Smooth muscle cell (in vitro differentiated cells): ENCODE data around the gene RAPH1. TPM values are rescaled to one million over a fixed set of nuclear protein-coding genes. Genes with fewer than 3 reads are reported as not detected.

ENCODE experiments used
- DNase-seq: peaks from one replicate; lab custom pipeline; 2025; ENCODE audit not compliant: unreplicated experiment; lab: John Stamatoyannopoulos, UW
- H2AFZ ChIP-seq: fragments of 200-600 bp; sonication (generic); 2 replicates; pipeline ENCODE4 v1.6.0; 2016; ENCODE audit warnings: antibody characterized with exemption, low read depth, mild to moderate bottlenecking
- H3F3A ChIP-seq: fragments of 200-600 bp; sonication (generic); 2 replicates; pipeline ENCODE4 v1.6.0; 2017; ENCODE audit warnings: antibody characterized with exemption, low read depth
- H3K27ac ChIP-seq: fragments of 200-600 bp; sonication (generic); 2 replicates; pipeline ENCODE4 v1.5.1; 2016; ENCODE audit warnings: low read depth, mild to moderate bottlenecking
- H3K27me3 ChIP-seq: fragments of 200-600 bp; sonication (generic); 2 replicates; pipeline ENCODE4 v1.6.1; 2016; ENCODE audit warnings: low read depth, mild to moderate bottlenecking
- H3K36me3 ChIP-seq: fragments of 200-600 bp; sonication (generic); 2 replicates; pipeline ENCODE4 v1.5.1; 2016; ENCODE audit warnings: low read depth
- H3K4me1 ChIP-seq: fragments of 200-600 bp; sonication (generic); 2 replicates; pipeline ENCODE4 v1.5.1; 2016; ENCODE audit warnings: low read depth
- H3K4me2 ChIP-seq: fragments of 200-600 bp; sonication (generic); 2 replicates; pipeline ENCODE4 v1.6.0; 2016; ENCODE audit warnings: mild to moderate bottlenecking
- H3K4me3 ChIP-seq: fragments of 200-600 bp; sonication (generic); 2 replicates; pipeline ENCODE4 v1.5.1; 2016; ENCODE audit warnings: mild to moderate bottlenecking
- H3K79me2 ChIP-seq: fragments of 200-600 bp; sonication (generic); 2 replicates; pipeline ENCODE4 v1.6.0; 2016; ENCODE audit warnings: low read depth, mild to moderate bottlenecking
- H3K9ac ChIP-seq: fragments of 200-600 bp; sonication (generic); 2 replicates; pipeline ENCODE4 v1.6.0; 2016; ENCODE audit warnings: low read depth
- H3K9me3 ChIP-seq: fragments of 200-600 bp; sonication (generic); replicated peaks from 2 replicates; pipeline ENCODE4 v1.5.1; 2016; ENCODE audit warnings: low read depth
- H4K20me1 ChIP-seq: fragments of 200-600 bp; sonication (generic); 2 replicates; pipeline ENCODE4 v1.6.0; 2016; ENCODE audit warnings: low read depth
- WGBS: methylation state at CpG from one replicate; pipeline ENCODE4 v1.1.7; 2016; ENCODE audit warnings: low lambda C conversion rate; 5-methylcytosine and 5-hydroxymethylcytosine counted together
- polyA plus RNA-seq: library from polyadenylated mRNA; unstranded; fragments of >200 nt; fragmentation: Nextera tagmentation; extraction: Ambion mirVana; gene quantifications from 2 replicates; pipeline ENCODE4 v1.2.1, GENCODE V29; 2016
- total RNA-seq: library from RNA; depleted of rRNA; stranded (reverse); fragments of >200 nt; gene quantifications from 2 replicates; pipeline ENCODE4 v1.2.3, GENCODE V29; 2014
- TF ChIP-seq, protein P1 (sequence below): fragments of 200-600 bp; sonication (generic); IDR thresholded peaks from 2 replicates; pipeline ENCODE4 v1.5.1; 2017; ENCODE audit warnings: borderline replicate concordance, mild to moderate bottlenecking, antibody characterized with exemption; ENCODE audit not compliant: insufficient read depth, poor library complexity, severe bottlenecking

RAPH1 gene
- total and polyA plus RNA-seq, 2 experiments from 2014 or later = 8.5 to 22.3 TPM

DNA sequence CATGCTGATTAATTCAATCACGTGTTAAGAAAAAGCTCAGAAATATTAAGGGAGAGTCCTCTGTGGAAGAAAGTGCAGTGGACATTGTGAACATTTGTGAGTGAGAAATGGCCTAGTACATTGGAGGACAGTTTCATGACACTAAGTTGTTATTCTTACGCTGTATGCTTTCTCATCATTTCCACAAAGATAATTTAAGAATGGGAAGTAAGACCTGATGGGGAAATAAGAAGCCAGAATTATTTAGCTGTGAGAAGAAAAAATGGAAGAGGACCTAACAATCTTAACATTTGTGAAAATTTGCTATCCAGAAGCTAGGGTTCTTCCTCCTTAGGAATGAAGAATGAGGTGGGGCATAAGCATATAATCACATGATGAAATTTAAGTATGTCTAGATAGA lies 15.2 kb upstream of the RAPH1 start:
- Histone ChIP-seq H3K79me2 (no peaks in the 10 kb centered on the region), H4K20me1 (no peaks in the 10 kb centered on the region), H3K9ac (no peak overlapping the region), H3K36me3 (no peaks in the 10 kb centered on the region), H3K4me1 (no peaks in the 10 kb centered on the region), H3K27me3 (no peaks in the 10 kb centered on the region), H3K9me3 (no peaks in the 10 kb centered on the region), H3K4me2 (no peak overlapping the region), H2AFZ (no peak overlapping the region), H3K27ac (no peak overlapping the region), H3K4me3 (no peak overlapping the region), H3F3A (peaks cover 5% of the 10 kb centered on the region)
- WGBS = 93% methylated on average over 2 of the region's 2 CpGs
- no peak for DNase-seq
- TF ChIP-seq, protein P1, sequence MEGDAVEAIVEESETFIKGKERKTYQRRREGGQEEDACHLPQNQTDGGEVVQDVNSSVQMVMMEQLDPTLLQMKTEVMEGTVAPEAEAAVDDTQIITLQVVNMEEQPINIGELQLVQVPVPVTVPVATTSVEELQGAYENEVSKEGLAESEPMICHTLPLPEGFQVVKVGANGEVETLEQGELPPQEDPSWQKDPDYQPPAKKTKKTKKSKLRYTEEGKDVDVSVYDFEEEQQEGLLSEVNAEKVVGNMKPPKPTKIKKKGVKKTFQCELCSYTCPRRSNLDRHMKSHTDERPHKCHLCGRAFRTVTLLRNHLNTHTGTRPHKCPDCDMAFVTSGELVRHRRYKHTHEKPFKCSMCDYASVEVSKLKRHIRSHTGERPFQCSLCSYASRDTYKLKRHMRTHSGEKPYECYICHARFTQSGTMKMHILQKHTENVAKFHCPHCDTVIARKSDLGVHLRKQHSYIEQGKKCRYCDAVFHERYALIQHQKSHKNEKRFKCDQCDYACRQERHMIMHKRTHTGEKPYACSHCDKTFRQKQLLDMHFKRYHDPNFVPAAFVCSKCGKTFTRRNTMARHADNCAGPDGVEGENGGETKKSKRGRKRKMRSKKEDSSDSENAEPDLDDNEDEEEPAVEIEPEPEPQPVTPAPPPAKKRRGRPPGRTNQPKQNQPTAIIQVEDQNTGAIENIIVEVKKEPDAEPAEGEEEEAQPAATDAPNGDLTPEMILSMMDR = no peak

DNA sequence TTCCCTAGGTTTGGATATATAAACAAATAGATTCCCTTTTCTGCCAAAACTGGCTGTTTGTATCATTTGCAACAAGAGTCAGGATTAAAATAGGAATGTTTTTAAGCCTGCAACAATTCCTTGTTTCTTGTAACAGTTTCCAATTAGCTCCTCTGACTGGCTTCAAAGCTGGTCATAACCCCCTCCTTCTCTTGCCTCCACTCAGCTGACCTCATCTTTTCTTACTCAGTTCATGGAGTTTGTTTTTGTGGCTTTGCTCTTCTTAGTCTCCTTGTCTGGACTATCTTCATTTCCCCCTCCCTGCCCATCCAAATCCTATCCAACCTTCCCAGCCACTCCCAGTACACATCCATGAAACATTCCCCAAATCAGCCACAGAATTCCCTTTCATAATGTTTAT lies 14.3 kb upstream of the RAPH1 start:
- Histone ChIP-seq H3K27ac (peak overlapping the region; percentile 10), H3F3A (peaks cover 5% of the 10 kb centered on the region), H2AFZ (no peak overlapping the region), H3K27me3 (no peaks in the 10 kb centered on the region), H3K9ac (no peak overlapping the region), H4K20me1 (no peaks in the 10 kb centered on the region), H3K9me3 (no peaks in the 10 kb centered on the region), H3K4me2 (peak overlapping the region; percentile 17), H3K4me1 (no peaks in the 10 kb centered on the region), H3K36me3 (no peaks in the 10 kb centered on the region), H3K79me2 (no peaks in the 10 kb centered on the region), H3K4me3 (no peak overlapping the region)
- TF ChIP-seq, protein P1 = no peak
- DNase-seq = no peak

DNA sequence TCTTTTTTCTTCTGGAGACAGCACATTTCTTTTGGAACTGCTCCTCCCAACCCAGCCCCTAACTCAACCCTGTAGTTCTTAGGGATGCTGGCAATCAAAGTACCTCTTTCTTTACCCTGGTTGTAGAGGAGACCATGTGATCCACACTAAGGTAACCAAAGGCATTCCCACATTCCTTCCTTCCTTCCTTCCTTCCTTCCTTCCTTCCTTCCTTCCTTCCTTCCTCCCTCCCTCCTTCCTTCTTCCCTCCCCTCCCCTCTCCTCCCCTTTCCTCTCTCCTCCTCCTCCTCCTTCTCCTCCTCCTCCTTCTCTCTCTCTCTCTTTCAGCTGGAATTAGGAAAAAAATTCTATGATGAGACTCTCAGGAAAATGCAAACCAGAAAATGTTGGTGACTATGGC lies 13.8 kb upstream of the RAPH1 start:
- DNase-seq = no peak
- Histone ChIP-seq H4K20me1 (no peaks in the 10 kb centered on the region), H3K27ac (peak overlapping the region; percentile 10), H2AFZ (no peak overlapping the region), H3K9ac (no peak overlapping the region), H3F3A (peaks cover 5% of the 10 kb centered on the region), H3K9me3 (no peaks in the 10 kb centered on the region), H3K27me3 (no peaks in the 10 kb centered on the region), H3K4me1 (no peaks in the 10 kb centered on the region), H3K4me3 (no peak overlapping the region), H3K36me3 (no peaks in the 10 kb centered on the region), H3K79me2 (no peaks in the 10 kb centered on the region), H3K4me2 (no peak overlapping the region)
- TF ChIP-seq, protein P1 = no peak

DNA sequence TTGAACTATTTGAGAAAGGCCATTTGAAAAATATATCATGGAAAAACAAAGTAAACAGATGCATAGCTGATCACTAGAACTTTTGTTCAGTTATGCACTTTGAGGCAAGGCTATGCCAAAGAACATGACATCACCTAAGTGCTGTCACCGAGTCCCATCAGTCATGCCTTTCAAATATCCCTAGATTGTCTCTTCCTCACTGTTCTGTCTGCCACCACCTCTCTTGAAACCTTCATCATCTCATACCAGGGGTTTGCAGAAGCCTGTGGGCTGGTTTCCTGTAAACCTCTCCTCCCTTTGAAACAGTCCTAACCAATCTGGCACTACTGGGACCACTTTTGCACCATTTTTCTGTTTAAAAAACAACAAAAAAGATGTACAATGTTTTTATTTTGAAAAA lies 12.3 kb upstream of the RAPH1 start:
- Histone ChIP-seq H3K36me3 (no peaks in the 10 kb centered on the region), H3K79me2 (no peaks in the 10 kb centered on the region), H3K27ac (no peak overlapping the region), H3K27me3 (no peaks in the 10 kb centered on the region), H3K9me3 (no peaks in the 10 kb centered on the region), H3F3A (peaks cover 5% of the 10 kb centered on the region), H4K20me1 (no peaks in the 10 kb centered on the region), H3K4me3 (no peak overlapping the region), H2AFZ (no peak overlapping the region), H3K9ac (no peak overlapping the region), H3K4me2 (no peak overlapping the region), H3K4me1 (no peaks in the 10 kb centered on the region)
- TF ChIP-seq, protein P1 = no peak
- whole genome bisulfite sequencing = 80% methylated on average over 1 of the region's 1 CpG
- no peak for DNase-seq
